AG09309 (cell line): ENCODE measurements around the gene DLG2.

Experiments
- DNase-seq: peaks from one replicate; pipeline ENCODE4 v3.0.0-alpha.2; 2010; ENCODE audit warnings: low read depth
- H3K4me3 ChIP-seq: 2 replicates; pipeline ENCODE4 v1.5.1; 2011; ENCODE audit warnings: mild to moderate bottlenecking, low read depth, low read length, moderate library complexity; ENCODE audit not compliant: control insufficient read depth
- CTCF ChIP-seq: IDR thresholded peaks from 2 replicates; pipeline ENCODE4 v1.5.1; 2011; ENCODE audit warnings: mild to moderate bottlenecking, low read depth, low read length, inconsistent platforms; ENCODE audit not compliant: insufficient read depth, control insufficient read depth; ENCODE audit errors: missing control alignments

The DLG2 gene

GRCh38 chr11:84243629-84244263, 1383.4 kb downstream of the DLG2 start:
- DNase-seq: no peak
- TF ChIP-seq CTCF: no peak
- no peak overlapping the region for H3K4me3 ChIP-seq

GRCh38 chr11:84241343-84242131, 1385.6 kb downstream of the DLG2 start:
- no peak for DNase-seq
- no peak for TF ChIP-seq CTCF
- H3K4me3 ChIP-seq: no peak overlapping the region

DNA sequence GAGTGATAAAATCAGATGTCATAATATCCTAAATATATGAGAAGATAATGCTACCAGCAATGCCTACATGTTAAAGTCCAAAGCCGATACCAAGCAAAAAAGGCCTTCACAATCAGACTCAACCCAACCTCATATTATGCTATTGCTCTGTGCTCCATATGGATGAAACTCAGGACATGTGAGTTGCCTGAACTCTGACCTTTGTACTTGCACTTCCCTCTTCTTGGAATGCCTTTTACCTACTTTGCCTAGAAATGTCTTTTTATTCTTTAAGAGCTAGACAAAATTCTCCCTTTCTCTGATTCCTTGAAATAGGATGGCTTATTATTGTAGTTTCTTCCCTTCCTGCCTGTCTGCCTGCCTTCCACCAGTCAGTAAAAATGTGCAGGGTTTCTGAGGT, 1386.3 kb downstream of the DLG2 start:
- no peak for TF ChIP-seq CTCF
- no peak overlapping the region for H3K4me3 ChIP-seq
- no peak for DNase-seq

DNA sequence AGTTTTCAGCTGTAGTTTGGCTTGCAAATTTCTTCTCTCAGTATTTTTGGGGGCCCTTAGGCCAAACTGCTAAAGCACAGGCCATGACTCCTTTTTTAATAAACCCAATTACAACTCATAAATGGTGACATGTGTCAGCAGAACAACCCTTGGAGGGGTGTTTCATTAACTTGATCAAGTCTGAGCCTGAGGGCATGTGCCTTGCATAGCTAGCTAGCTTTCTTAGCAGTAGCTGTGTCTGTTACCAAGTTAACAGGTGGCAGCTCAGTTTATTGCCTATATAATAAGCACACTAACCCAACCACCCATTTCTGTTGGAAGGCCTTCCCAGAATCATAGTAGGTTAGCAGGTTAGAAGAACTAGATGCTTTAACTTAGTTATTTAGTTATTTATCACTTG, 1390.7 kb downstream of the DLG2 start:
- no peak for TF ChIP-seq CTCF
- no peak for DNase-seq
- H3K4me3 ChIP-seq: no peak overlapping the region

GRCh38 chr11:84234462-84235202, 1392.5 kb downstream of the DLG2 start:
- TF ChIP-seq CTCF: no peak
- DNase-seq: no peak
- H3K4me3 ChIP-seq: no peak overlapping the region

DNA sequence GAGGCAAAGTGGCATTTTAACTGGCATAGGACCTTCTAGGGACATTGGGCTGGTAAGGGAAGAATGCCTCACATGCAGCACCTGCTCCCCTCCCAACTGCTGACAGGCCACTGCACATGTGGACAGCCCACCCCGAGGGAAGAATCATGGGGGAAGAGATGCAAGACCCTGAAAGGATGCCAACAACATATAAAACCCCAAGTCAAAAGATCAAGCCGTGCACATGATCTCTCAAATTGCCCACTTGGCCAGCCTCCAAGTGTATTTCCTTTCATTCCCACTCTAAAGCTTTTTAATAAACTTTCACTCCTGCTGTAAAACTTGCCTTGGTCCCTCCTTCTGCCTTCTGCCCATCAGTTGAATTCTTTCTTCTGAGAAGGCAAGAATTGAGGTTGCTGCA, 1393.1 kb downstream of the DLG2 start:
- TF ChIP-seq CTCF: no peak
- no peak overlapping the region for H3K4me3 ChIP-seq
- no peak for DNase-seq
